Body of pancreas (tissue), 4 donors: ENCODE measurements around the gene TRPM3. TPM values are rescaled to one million over a fixed set of nuclear protein-coding genes. Genes with fewer than 3 reads are reported as not detected.
A peak's percentile ranks its signal among the peaks of the same experiment; 100 is the strongest.

Experiments
- ATAC-seq: fragments of 150-250 bp; one replicate; pipeline ENCODE4 v1.9.1; 2016
- DNase-seq, 4 donors: peaks; one replicate each; pipeline ENCODE4 v3.0.0-alpha.2; 2019
- H3K27ac ChIP-seq, 4 donors: fragments of 200-600 bp; sonication (generic); 1 replicate in 3 of 4; 2 replicates in 1 of 4; pipeline versions ENCODE4 v1.5.1 to v1.6.1; 2016 to 2019; ENCODE audit warnings: mild to moderate bottlenecking in 1 of 4, mixed read lengths in 1 of 4, moderate library complexity in 1 of 4
- H3K27me3 ChIP-seq, 2 donors: fragments of 200-600 bp; sonication (generic); one replicate each; pipeline ENCODE4 v1.6.0; 2016; ENCODE audit warnings: mild to moderate bottlenecking in 1 of 2
- H3K36me3 ChIP-seq, 2 donors: fragments of 200-600 bp; sonication (generic); replicated peaks in 1 of 2; 2 replicates each; pipeline ENCODE4 v1.5.1; 2016; ENCODE audit warnings: low read depth in 2 of 2; ENCODE audit not compliant: insufficient read depth in 1 of 2
- H3K4me1 ChIP-seq: fragments of 200-600 bp; sonication (generic); one replicate; pipeline ENCODE4 v1.6.0; 2016
- H3K4me3 ChIP-seq, 2 donors: fragments of 200-600 bp; sonication (generic); 1 replicate in 1 of 2; 2 replicates in 1 of 2; pipeline ENCODE4 v1.5.1; 2016 to 2019
- H3K9me3 ChIP-seq, 3 donors: fragments of 200-600 bp; sonication (generic); 1 replicate in 2 of 3; 2 replicates in 1 of 3; pipeline ENCODE4 v1.5.1; 2016
- POLR2A ChIP-seq, 3 donors: fragments of 450-650 bp; IDR thresholded peaks; one replicate each; pipeline ENCODE4 v1.6.1; 2016; ENCODE audit warnings: antibody characterized with exemption in 3 of 3, mild to moderate bottlenecking in 2 of 3
- WGBS, 2 donors: methylation state at CpG; one replicate each; pipeline ENCODE4 v1.1.5; 2017; 5-methylcytosine and 5-hydroxymethylcytosine counted together
- intact Hi-C: fragments of 100-400 bp; cut with DNase I; formaldehyde crosslinking; loops from one replicate; pipeline ENCODE4 v1.15.1; 2023
- total RNA-seq, 2 donors: library from RNA; depleted of rRNA; stranded (reverse); fragments of >200 nt; gene quantifications; one replicate each; pipeline ENCODE4 v1.1.0, GENCODE V29; 2016
- TF ChIP-seq, protein P1 (sequence below), 7 experiments: fragments of 450-650 bp in 4 of 7; fragments of 200-600 bp in 3 of 7; sonication (generic) in 3 of 7; IDR thresholded peaks; one replicate each; pipeline ENCODE4 v1.5.1; 2016 to 2019; ENCODE audit warnings: antibody characterized with exemption in 7 of 7

The TRPM3 gene
- total RNA-seq, 2 donors from 2014 or later: 0.78 to 1.3 TPM

DNA sequence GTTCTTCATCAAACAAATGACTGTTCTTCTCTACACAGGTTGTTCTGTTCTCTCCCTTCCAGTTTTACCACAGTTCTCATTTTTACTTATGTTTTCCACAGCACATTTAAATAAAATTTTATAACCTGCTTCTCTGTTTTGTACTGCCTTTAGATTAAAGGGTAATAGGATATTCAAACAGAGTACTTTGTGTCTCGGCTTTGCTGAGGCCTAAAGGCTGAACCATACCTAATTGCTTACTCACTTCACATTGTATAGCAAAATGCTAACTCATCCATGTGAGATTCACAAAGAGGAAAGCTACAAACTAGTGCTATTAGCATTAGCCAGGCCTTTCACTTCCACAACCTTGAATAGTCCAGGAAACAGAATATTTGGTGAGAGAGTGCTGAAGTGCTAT lies 200.3 kb downstream of the TRPM3 start:
- no peak for ATAC-seq
- intact Hi-C loops: no loop called here
- H3K4me3 ChIP-seq: no peak overlapping the region
- no peaks in the 10 kb centered on the region for H3K9me3 ChIP-seq
- H3K36me3 ChIP-seq: no peaks in the 10 kb centered on the region
- peaks cover 8% of the 10 kb centered on the region for H3K4me1 ChIP-seq
- TF ChIP-seq, protein P1, sequence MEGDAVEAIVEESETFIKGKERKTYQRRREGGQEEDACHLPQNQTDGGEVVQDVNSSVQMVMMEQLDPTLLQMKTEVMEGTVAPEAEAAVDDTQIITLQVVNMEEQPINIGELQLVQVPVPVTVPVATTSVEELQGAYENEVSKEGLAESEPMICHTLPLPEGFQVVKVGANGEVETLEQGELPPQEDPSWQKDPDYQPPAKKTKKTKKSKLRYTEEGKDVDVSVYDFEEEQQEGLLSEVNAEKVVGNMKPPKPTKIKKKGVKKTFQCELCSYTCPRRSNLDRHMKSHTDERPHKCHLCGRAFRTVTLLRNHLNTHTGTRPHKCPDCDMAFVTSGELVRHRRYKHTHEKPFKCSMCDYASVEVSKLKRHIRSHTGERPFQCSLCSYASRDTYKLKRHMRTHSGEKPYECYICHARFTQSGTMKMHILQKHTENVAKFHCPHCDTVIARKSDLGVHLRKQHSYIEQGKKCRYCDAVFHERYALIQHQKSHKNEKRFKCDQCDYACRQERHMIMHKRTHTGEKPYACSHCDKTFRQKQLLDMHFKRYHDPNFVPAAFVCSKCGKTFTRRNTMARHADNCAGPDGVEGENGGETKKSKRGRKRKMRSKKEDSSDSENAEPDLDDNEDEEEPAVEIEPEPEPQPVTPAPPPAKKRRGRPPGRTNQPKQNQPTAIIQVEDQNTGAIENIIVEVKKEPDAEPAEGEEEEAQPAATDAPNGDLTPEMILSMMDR (IDR thresholded peaks at IDR 0.05): no peak
- TF ChIP-seq POLR2A (IDR thresholded peaks at IDR 0.05): no peak
- H3K27ac ChIP-seq: no peak overlapping the region
- H3K27me3 ChIP-seq: no peaks in the 10 kb centered on the region
- 76 to 79% methylated on average over 1 of the region's 1 CpG for WGBS, 2 donors
- no peak for DNase-seq

DNA sequence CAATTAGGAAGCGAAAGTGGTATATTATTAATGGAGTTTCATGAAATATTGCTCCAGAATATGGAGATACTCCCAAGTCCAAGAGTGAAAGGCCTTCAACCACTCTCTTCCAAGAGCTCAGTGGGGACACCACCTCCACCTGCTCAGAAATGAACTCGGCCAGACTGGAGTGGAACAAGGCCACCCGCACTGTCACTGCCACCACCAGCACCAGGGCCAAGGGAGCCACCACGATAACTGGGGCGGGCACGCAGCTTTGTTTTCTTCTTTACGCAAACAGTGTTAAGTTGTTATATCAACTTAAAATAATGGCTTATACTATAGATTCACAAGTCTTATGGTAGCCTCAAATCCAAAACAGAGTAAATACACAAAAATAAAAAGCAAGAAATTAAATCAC lies 204.1 kb downstream of the TRPM3 start:
- no peak for ATAC-seq
- TF ChIP-seq, protein P1 (IDR thresholded peaks at IDR 0.05): no peak
- no peak for TF ChIP-seq POLR2A (IDR thresholded peaks at IDR 0.05)
- intact Hi-C loops: no loop called here
- Histone ChIP-seq H3K4me3 (no peak overlapping the region), H3K27me3 (no peaks in the 10 kb centered on the region), H3K9me3 (no peaks in the 10 kb centered on the region), H3K36me3 (no peaks in the 10 kb centered on the region), H3K27ac (no peak overlapping the region), H3K4me1 (no peaks in the 10 kb centered on the region)
- no peak for DNase-seq
- WGBS, 2 donors: 84 to 92% methylated on average over 7 of the region's 7 CpGs

DNA sequence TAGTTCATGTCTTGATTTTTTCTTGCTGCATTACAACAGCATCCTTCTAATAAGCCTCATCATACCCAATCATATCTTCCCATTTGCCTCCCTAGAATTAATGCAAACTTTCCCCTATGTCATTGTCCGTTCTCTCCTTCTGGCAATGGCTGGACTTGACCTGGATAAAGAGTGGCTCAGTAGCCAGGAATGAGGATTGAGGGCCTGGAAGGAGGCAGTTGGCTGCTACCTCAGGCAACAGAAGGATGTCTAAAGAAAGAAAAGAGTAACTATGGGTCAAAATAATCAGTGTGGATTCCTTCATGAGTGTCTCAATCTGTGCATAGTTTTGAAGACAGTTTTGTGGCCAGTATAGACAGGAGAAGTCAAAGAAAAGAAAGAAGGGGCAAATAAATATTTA lies 209.6 kb downstream of the TRPM3 start:
- ATAC-seq: no peak
- no peak overlapping the region for H3K27ac ChIP-seq
- intact Hi-C loops: no loop called here
- H3K4me3 ChIP-seq: no peak overlapping the region
- no peaks in the 10 kb centered on the region for H3K4me1 ChIP-seq
- TF ChIP-seq, protein P1 (IDR thresholded peaks at IDR 0.05): no peak
- no peak for TF ChIP-seq POLR2A (IDR thresholded peaks at IDR 0.05)
- H3K27me3 ChIP-seq: no peaks in the 10 kb centered on the region
- no peak for DNase-seq
- no peaks in the 10 kb centered on the region for H3K36me3 ChIP-seq
- 68 to 69% methylated on average over 1 of the region's 1 CpG for WGBS, 2 donors
- no peaks in the 10 kb centered on the region for H3K9me3 ChIP-seq

DNA sequence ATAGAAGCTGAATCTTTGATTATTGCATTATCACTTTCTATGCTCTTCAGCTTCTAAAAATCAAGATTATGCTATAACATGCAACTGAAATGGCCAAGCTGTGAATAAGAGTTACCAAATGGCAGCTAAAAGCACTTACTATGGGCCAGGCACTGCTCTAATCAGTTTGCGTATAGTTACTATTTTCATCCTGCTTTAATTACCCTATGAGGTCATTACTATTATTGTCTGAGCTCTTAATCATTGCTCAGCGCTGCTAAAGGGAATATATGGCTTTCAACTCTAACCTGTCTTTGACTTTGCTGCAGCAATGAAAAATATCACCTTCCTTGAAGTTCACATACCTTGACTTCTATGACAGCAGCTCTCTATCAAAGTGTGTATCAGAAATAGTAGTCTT lies 210.8 kb downstream of the TRPM3 start:
- DNase-seq: no peak
- H3K27ac ChIP-seq: no peak overlapping the region
- WGBS, 2 donors: 67 to 73% methylated on average over 2 of the region's 2 CpGs
- no peak for TF ChIP-seq POLR2A (IDR thresholded peaks at IDR 0.05)
- TF ChIP-seq, protein P1 (IDR thresholded peaks at IDR 0.05): no peak
- H3K9me3 ChIP-seq: no peaks in the 10 kb centered on the region
- no peaks in the 10 kb centered on the region for H3K36me3 ChIP-seq
- ATAC-seq: no peak
- intact Hi-C loops: no loop called here
- H3K4me1 ChIP-seq: no peaks in the 10 kb centered on the region
- H3K27me3 ChIP-seq: no peaks in the 10 kb centered on the region
- no peak overlapping the region for H3K4me3 ChIP-seq

DNA sequence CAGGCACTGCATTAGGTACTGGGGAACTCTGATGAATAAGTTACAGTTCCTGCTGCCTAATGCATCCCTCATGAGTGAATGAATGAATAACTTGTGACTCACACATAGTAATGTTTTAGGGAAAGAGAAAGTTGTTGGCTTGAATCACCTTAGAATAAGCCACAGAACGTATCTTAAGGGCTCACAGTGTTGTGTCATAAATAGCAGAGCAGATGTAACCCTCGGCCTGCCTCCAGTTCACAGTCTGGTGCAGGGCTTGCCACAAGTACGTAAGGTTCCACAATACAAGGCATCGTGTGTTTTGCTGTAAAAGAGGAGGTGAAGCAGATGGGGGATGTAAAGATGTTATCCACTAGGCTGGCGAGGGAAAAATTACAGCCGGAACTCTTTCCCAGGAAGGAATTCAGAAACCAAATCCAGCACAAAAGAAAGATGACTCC lies 218.7 kb downstream of the TRPM3 start:
- Histone ChIP-seq H3K36me3 (no peaks in the 10 kb centered on the region), H3K27me3 (no peaks in the 10 kb centered on the region), H3K9me3 (no peaks in the 10 kb centered on the region), H3K27ac (no peak overlapping the region), H3K4me3 (no peak overlapping the region), H3K4me1 (no peaks in the 10 kb centered on the region)
- intact Hi-C loops: no loop called here
- TF ChIP-seq POLR2A (IDR thresholded peaks at IDR 0.05): no peak
- TF ChIP-seq, protein P1 (IDR thresholded peaks at IDR 0.05): no peak
- DNase-seq: peak in 2 of 4 donors; percentile 8 to 11
- 59 to 65% methylated on average over 6 of the region's 6 CpGs for WGBS, 2 donors
- ATAC-seq: peak; percentile 18
